Measurements from ENCODE around the gene GRB2.

The GRB2 gene

GRCh38 chr17:75412455-75413317 is 7.2 kb upstream of the GRB2 start:
- peak; percentile 70 for DNase-seq

GRCh38 chr17:75411328-75412067 is 6.0 kb upstream of the GRB2 start:
- DNase-seq = no peak

- no peak for DNase-seq
Measured at GRCh38 chr17:75410141-75410540, 4.7 kb upstream of the GRB2 start.

- no peak for DNase-seq
Measured at GRCh38 chr17:75407655-75408352, 2.3 kb upstream of the GRB2 start.

GRCh38 chr17:75406222-75406615 is 741 bp upstream of the GRB2 start:
- DNase-seq = no peak

GRCh38 chr17:75404731-75405364 is 630 bp downstream of the GRB2 start:
- DNase-seq = peak; percentile 55

GRCh38 chr17:75404223-75404730 is 1.2 kb downstream of the GRB2 start:
- peak; percentile 82 for DNase-seq

GRCh38 chr17:75403131-75403530 is 2.3 kb downstream of the GRB2 start:
- DNase-seq = no peak

GRCh38 chr17:75402026-75402425 is 3.5 kb downstream of the GRB2 start:
- no peak for DNase-seq

- DNase-seq = no peak
Measured at GRCh38 chr17:75400326-75400939, 5.0 kb downstream of the GRB2 start.

GRCh38 chr17:75398279-75398678 is 7.2 kb downstream of the GRB2 start:
- DNase-seq = peak; percentile 3

GRCh38 chr17:75397217-75397616 is 8.3 kb downstream of the GRB2 start:
- DNase-seq = no peak

- DNase-seq = no peak
Measured at GRCh38 chr17:75396796-75397195, 8.7 kb downstream of the GRB2 start.

GRCh38 chr17:75396025-75396424 is 9.5 kb downstream of the GRB2 start:
- no peak for DNase-seq

GRCh38 chr17:75394332-75394918 is 11.1 kb downstream of the GRB2 start:
- DNase-seq = no peak

GRCh38 chr17:75393523-75394331 is 11.8 kb downstream of the GRB2 start:
- DNase-seq = peak; percentile 99

GRCh38 chr17:75392559-75392958 is 12.9 kb downstream of the GRB2 start:
- DNase-seq = no peak

- no peak for DNase-seq
Measured at GRCh38 chr17:75390982-75391381, 14.5 kb downstream of the GRB2 start.

- no peak for DNase-seq
Measured at GRCh38 chr17:75388476-75389030, 16.9 kb downstream of the GRB2 start.

- no peak for DNase-seq
Measured at GRCh38 chr17:75387771-75388170, 17.7 kb downstream of the GRB2 start.

GRCh38 chr17:75386430-75386829 is 19.0 kb downstream of the GRB2 start:
- DNase-seq = no peak

Measured in femur (tissue), 1 donor.